HFF-Myc (cell line): ENCODE measurements around the gene GPR183.

Source experiments
- DNase-seq: peaks from one replicate; pipeline ENCODE4 v3.0.0-alpha.2; 2011; ENCODE audit warnings: low read depth; ENCODE audit errors: extremely low read depth
- H3K4me3 ChIP-seq: replicated peaks from 2 replicates; pipeline ENCODE4 v1.5.1; 2011; ENCODE audit warnings: low read depth, mild to moderate bottlenecking, control low read depth, low read length
- CTCF ChIP-seq: IDR thresholded peaks from 2 replicates; pipeline ENCODE4 v1.5.1; 2012; ENCODE audit warnings: mild to moderate bottlenecking, low read depth, low read length, control low read depth; ENCODE audit errors: missing control alignments

Gene GPR183

GRCh38 chr13:99246100-99246499 lies 61.1 kb downstream of the GPR183 start:
- DNase-seq = no peak
- no peak overlapping the region for H3K4me3 ChIP-seq
- TF ChIP-seq CTCF = no peak
